Tibial nerve (tissue), 3 donors: ENCODE data around the gene AMACR.

ENCODE experiments used
- POLR2A ChIP-seq, 2 donors: fragments of 450-650 bp; IDR thresholded peaks; one replicate each; pipeline ENCODE4 v1.6.1; 2017; ENCODE audit warnings: antibody characterized with exemption in 2 of 2, mild to moderate bottlenecking in 2 of 2, moderate library complexity in 2 of 2
- TF ChIP-seq, protein P1 (sequence below), 5 experiments: fragments of 200-600 bp in 3 of 5; fragments of 450-650 bp in 2 of 5; sonication (generic) in 3 of 5; IDR thresholded peaks; one replicate each; pipeline ENCODE4 v1.5.1; 2016 to 2019; ENCODE audit warnings: antibody characterized with exemption in 5 of 5, mild to moderate bottlenecking in 3 of 5, moderate library complexity in 2 of 5

DNA sequence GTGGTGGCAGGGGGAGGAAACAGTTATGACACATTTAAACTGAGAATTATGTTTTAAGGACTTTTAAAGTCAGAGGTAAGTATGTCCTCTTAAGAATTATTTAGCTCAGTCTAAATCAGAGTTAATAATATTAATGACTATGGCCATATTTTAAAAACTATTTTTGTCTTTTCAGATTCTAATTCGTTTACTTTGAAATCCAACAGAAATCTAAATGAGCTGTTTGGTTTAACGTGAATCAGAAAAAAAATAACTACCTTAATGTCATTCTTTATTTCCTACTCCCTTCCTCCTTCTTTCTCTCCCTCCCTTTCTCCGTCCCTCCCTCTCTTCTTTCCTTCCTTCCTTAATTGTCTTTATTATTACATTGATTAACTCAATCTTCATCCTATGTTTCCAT, 20.5 kb upstream of the AMACR start:
- TF ChIP-seq, protein P1, sequence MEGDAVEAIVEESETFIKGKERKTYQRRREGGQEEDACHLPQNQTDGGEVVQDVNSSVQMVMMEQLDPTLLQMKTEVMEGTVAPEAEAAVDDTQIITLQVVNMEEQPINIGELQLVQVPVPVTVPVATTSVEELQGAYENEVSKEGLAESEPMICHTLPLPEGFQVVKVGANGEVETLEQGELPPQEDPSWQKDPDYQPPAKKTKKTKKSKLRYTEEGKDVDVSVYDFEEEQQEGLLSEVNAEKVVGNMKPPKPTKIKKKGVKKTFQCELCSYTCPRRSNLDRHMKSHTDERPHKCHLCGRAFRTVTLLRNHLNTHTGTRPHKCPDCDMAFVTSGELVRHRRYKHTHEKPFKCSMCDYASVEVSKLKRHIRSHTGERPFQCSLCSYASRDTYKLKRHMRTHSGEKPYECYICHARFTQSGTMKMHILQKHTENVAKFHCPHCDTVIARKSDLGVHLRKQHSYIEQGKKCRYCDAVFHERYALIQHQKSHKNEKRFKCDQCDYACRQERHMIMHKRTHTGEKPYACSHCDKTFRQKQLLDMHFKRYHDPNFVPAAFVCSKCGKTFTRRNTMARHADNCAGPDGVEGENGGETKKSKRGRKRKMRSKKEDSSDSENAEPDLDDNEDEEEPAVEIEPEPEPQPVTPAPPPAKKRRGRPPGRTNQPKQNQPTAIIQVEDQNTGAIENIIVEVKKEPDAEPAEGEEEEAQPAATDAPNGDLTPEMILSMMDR (IDR thresholded peaks at IDR 0.05): no peak
- TF ChIP-seq POLR2A (IDR thresholded peaks at IDR 0.05): no peak
